Cardiac septum (tissue), 1 donor: ENCODE data around the gene TAS1R3. TPM values are rescaled to one million over a fixed set of nuclear protein-coding genes. Genes with fewer than 3 reads are reported as not detected.
"Not testable (repeated sequence)": the region's sequence is repeated elsewhere in the genome, so short reads cannot be mapped to it uniquely, and the experiment has no call there.

Experiments
- DNase-seq: peaks from one replicate; pipeline ENCODE4 v3.0.0-alpha.2; 2020; ENCODE audit warnings: low spot score
- intact Hi-C: fragments of 100-400 bp; cut with DNase I; formaldehyde crosslinking; loops from one replicate; pipeline ENCODE4 v1.14.0; 2022
- total RNA-seq: library from RNA; stranded (reverse); fragmentation: NEBNext Ultra II Directional; extraction: Animal tissue kit (Norgen Biotek cat#: 25700); gene quantifications from one replicate; pipeline ENCODE4 v1.2.1, GENCODE V29; 2021
- donor health status: DM: no; HTN: no; CAD: no.

Gene TAS1R3
- total RNA-seq, 1 donor from 2014 or later: 0.62 TPM

- no peak for DNase-seq
- intact Hi-C loops: loop anchor here (5.0 kb wide), 1 partner anchor 74 kb away; no protein-coding TSS in a partner anchor
Measured at GRCh38 chr1:1358433-1359271, 27.6 kb downstream of the TAS1R3 start, which contains the start of gene MXRA8. Gene MXRA8 (minus strand): TSS chr1:1358555. CDS start chr1:1358504, 51 bp downstream.

- intact Hi-C loops: loop anchor here (5.0 kb wide), 1 partner anchor 73 kb away; no protein-coding TSS in a partner anchor
- no peak for DNase-seq
Measured at GRCh38 chr1:1359308-1359663, 28.2 kb downstream of the TAS1R3 start.

GRCh38 chr1:1359664-1360468 is 28.8 kb downstream of the TAS1R3 start:
- no peak for DNase-seq
- intact Hi-C loops: loop anchor here (5.0 kb wide), 1 partner anchor 72 kb away; no protein-coding TSS in a partner anchor

GRCh38 chr1:1360506-1361169 is 29.6 kb downstream of the TAS1R3 start:
- intact Hi-C loops: no loop called here
- peak; percentile 82 for DNase-seq

GRCh38 chr1:1361233-1361981 is 30.3 kb downstream of the TAS1R3 start:
- no peak for DNase-seq
- intact Hi-C loops: no loop called here

GRCh38 chr1:1361982-1362423 is 30.9 kb downstream of the TAS1R3 start:
- DNase-seq: no peak
- intact Hi-C loops: no loop called here

- intact Hi-C loops: no loop called here
- no peak for DNase-seq
Measured at GRCh38 chr1:1364266-1364665, 33.2 kb downstream of the TAS1R3 start.

GRCh38 chr1:1365875-1366698 is 35.0 kb downstream of the TAS1R3 start:
- DNase-seq: no peak
- intact Hi-C loops: no loop called here

GRCh38 chr1:1366699-1367066 is 35.6 kb downstream of the TAS1R3 start:
- intact Hi-C loops: no loop called here

GRCh38 chr1:1367315-1367714 is 36.2 kb downstream of the TAS1R3 start:
- DNase-seq: no peak
- intact Hi-C loops: no loop called here

More at GRCh38 chr1:1366699-1367066, 35.6 kb downstream of the TAS1R3 start:
- no peak for DNase-seq

- intact Hi-C loops: loop anchor here (5.0 kb wide), 1 partner anchor 248 kb away; no protein-coding TSS in a partner anchor
- DNase-seq: not testable (repeated sequence)
Measured at GRCh38 chr1:1370094-1370493, 39.0 kb downstream of the TAS1R3 start.

GRCh38 chr1:1370771-1371300 is 39.8 kb downstream of the TAS1R3 start:
- intact Hi-C loops: loop anchor here (5.0 kb wide), 1 partner anchor 249 kb away; no protein-coding TSS in a partner anchor
- DNase-seq: no peak

- DNase-seq: no peak
- intact Hi-C loops: loop anchor here (5.0 kb wide), 1 partner anchor 249 kb away; no protein-coding TSS in a partner anchor
Measured at GRCh38 chr1:1371364-1371745, 40.3 kb downstream of the TAS1R3 start.

GRCh38 chr1:1371746-1372711 is 40.9 kb downstream of the TAS1R3 start:
- DNase-seq: no peak
- intact Hi-C loops: loop anchor here (5.0 kb wide), 1 partner anchor 250 kb away; no protein-coding TSS in a partner anchor

- DNase-seq: no peak
- intact Hi-C loops: loop anchor here (5.0 kb wide), 1 partner anchor 251 kb away; no protein-coding TSS in a partner anchor
Measured at GRCh38 chr1:1373051-1373814, 42.2 kb downstream of the TAS1R3 start.
